IMR-90 (cell line): ENCODE results near the gene GMPR. TPM values are rescaled to one million over a fixed set of nuclear protein-coding genes. Genes with fewer than 3 reads are reported as not detected.

Experiments used
- ATAC-seq: fragments of 200-7000 bp; cut with Tn5 transposase; 2 replicates; pipeline ENCODE4 v1.9.1; 2020; ENCODE audit warnings: low read depth, mild to moderate bottlenecking, moderate library complexity
- BruUV-seq: library from RNA; stranded (reverse); fragments of 400-500 nt; replicated peaks from 2 replicates; lab custom pipeline; 2021; lab: Mats Ljungman, UMichigan
- CTCF ChIA-PET: fragments of 300-600 bp; formaldehyde crosslinking; extraction: SDS; loops from one replicate; lab custom pipeline; 2021; ENCODE audit warnings: antibody characterized with exemption; lab: Yijun Ruan, JAX
- POLR2A ChIA-PET: fragments of 300-600 bp; sonication (Branson Sonifier 250); formaldehyde crosslinking; loops from one replicate; lab custom pipeline; 2022; ENCODE audit warnings: antibody characterized with exemption; ENCODE audit not compliant: unreplicated experiment; lab: Charles Lee
- DNase-seq: peaks from one replicate; pipeline ENCODE4 v3.0.0; 2013
- H2AFZ ChIP-seq: replicated peaks from 2 replicates; pipeline ENCODE3; 2013; ENCODE audit warnings: low read length, mild to moderate bottlenecking; ENCODE audit not compliant: poor library complexity
- H2AK5ac ChIP-seq: 2 replicates; pipeline ENCODE4 v1.6.1; 2013; ENCODE audit warnings: low read depth, low read length, inconsistent platforms
- H2AK9ac ChIP-seq: replicated peaks from 2 replicates; pipeline ENCODE3; 2013; ENCODE audit warnings: mild to moderate bottlenecking, low read depth, low read length, moderate library complexity; ENCODE audit not compliant: poor library complexity
- H2BK120ac ChIP-seq: 2 replicates; pipeline ENCODE4 v1.6.1; 2013; ENCODE audit warnings: low read depth, low read length, inconsistent platforms
- H2BK15ac ChIP-seq: 3 replicates; pipeline ENCODE4 v1.6.1; 2013; ENCODE audit warnings: low read depth, low read length, inconsistent platforms
- H2BK20ac ChIP-seq: 2 replicates; pipeline ENCODE4 v1.6.1; 2013; ENCODE audit warnings: low read depth, mild to moderate bottlenecking, inconsistent platforms, low read length, moderate library complexity
- H2BK5ac ChIP-seq: 2 replicates; pipeline ENCODE4 v1.6.1; 2013; ENCODE audit warnings: mild to moderate bottlenecking, low read depth, low read length, inconsistent platforms; ENCODE audit not compliant: poor library complexity, severe bottlenecking
- H3K14ac ChIP-seq: replicated peaks from 2 replicates; pipeline ENCODE4 v1.6.1; 2013; ENCODE audit warnings: low read depth, low read length, inconsistent platforms
- H3K18ac ChIP-seq: 2 replicates; pipeline ENCODE4 v1.6.1; 2013; ENCODE audit warnings: low read depth, low read length, control low read depth
- H3K23ac ChIP-seq: 2 replicates; pipeline ENCODE4 v1.6.1; 2013; ENCODE audit warnings: low read depth, low read length, inconsistent platforms
- H3K27ac ChIP-seq: 2 replicates; pipeline ENCODE4 v1.5.1; 2013; ENCODE audit warnings: mild to moderate bottlenecking, control low read depth, low read length; ENCODE audit not compliant: insufficient read depth
- H3K27me3 ChIP-seq: 2 replicates; pipeline ENCODE4 v1.6.1; 2013; ENCODE audit warnings: low read length; ENCODE audit not compliant: control insufficient read depth, insufficient read depth
- H3K36me3 ChIP-seq: 2 replicates; pipeline ENCODE4 v1.6.1; 2013; ENCODE audit warnings: low read length, mixed read lengths; ENCODE audit not compliant: control insufficient read depth, insufficient read depth
- H3K4ac ChIP-seq: 2 replicates; pipeline ENCODE4 v1.6.1; 2013; ENCODE audit warnings: low read depth, low read length, inconsistent platforms
- H3K4me1 ChIP-seq: 2 replicates; pipeline ENCODE4 v1.6.1; 2013; ENCODE audit warnings: low read length, mixed read lengths; ENCODE audit not compliant: control insufficient read depth, insufficient read depth
- H3K4me2 ChIP-seq: 2 replicates; pipeline ENCODE4 v1.6.1; 2013; ENCODE audit warnings: low read depth, mild to moderate bottlenecking, control low read depth, low read length, moderate library complexity
- H3K4me3 ChIP-seq: 2 replicates; pipeline ENCODE4 v1.5.1; 2013; ENCODE audit warnings: low read depth, mild to moderate bottlenecking, control low read depth, low read length, moderate library complexity; ENCODE audit not compliant: insufficient read depth
- H3K56ac ChIP-seq: 2 replicates; pipeline ENCODE4 v1.6.1; 2013; ENCODE audit warnings: low read length, inconsistent platforms; ENCODE audit not compliant: insufficient read depth; ENCODE audit errors: extremely low read depth
- H3K79me1 ChIP-seq, 2 experiments: 2 replicates each; pipeline ENCODE4 v1.6.1; 2013; ENCODE audit warnings: low read length in 2 of 2, inconsistent platforms in 1 of 2, low read depth in 1 of 2
- H3K9ac ChIP-seq: 2 replicates; pipeline ENCODE4 v1.6.1; 2013; ENCODE audit warnings: low read depth, low read length, control low read depth
- H3K9me1 ChIP-seq: 2 replicates; pipeline ENCODE4 v1.6.1; 2013; ENCODE audit warnings: low read length, inconsistent platforms; ENCODE audit not compliant: insufficient read depth
- H3K9me3 ChIP-seq: 2 replicates; pipeline ENCODE4 v1.6.1; 2013; ENCODE audit warnings: low read length; ENCODE audit not compliant: control insufficient read depth, insufficient read depth
- H4K20me1 ChIP-seq: 2 replicates; pipeline ENCODE4 v1.6.1; 2013; ENCODE audit warnings: low read length, inconsistent platforms; ENCODE audit not compliant: insufficient read depth
- H4K5ac ChIP-seq: 2 replicates; pipeline ENCODE4 v1.6.1; 2013; ENCODE audit warnings: mild to moderate bottlenecking, low read depth, low read length, control low read depth
- H4K8ac ChIP-seq, 2 experiments: 2 replicates each; pipeline ENCODE4 v1.6.1; 2013; ENCODE audit warnings: low read depth in 2 of 2, low read length in 2 of 2, control low read depth in 1 of 2, inconsistent platforms in 1 of 2
- H4K91ac ChIP-seq: 2 replicates; pipeline ENCODE4 v1.6.1; 2013; ENCODE audit warnings: low read depth, low read length, inconsistent platforms; ENCODE audit not compliant: insufficient read depth
- CEBPB ChIP-seq: IDR thresholded peaks from 2 replicates; pipeline ENCODE4 v1.6.1; 2012; ENCODE audit warnings: low read depth, low read length, improper control_type of control experiment
- CHD1 ChIP-seq: IDR thresholded peaks from 2 replicates; pipeline ENCODE4 v1.6.1; 2012; ENCODE audit warnings: low read depth, low read length, improper control_type of control experiment
- FOS ChIP-seq: fragments of 150-350 bp; IDR thresholded peaks from 2 replicates; pipeline ENCODE4 v1.6.1; 2016; ENCODE audit warnings: low read depth, low read length
- MAFK ChIP-seq: IDR thresholded peaks from 2 replicates; pipeline ENCODE4 v1.6.1; 2012; ENCODE audit warnings: low read depth, low read length, improper control_type of control experiment
- MAZ ChIP-seq: IDR thresholded peaks from 2 replicates; pipeline ENCODE4 v1.6.1; 2012; ENCODE audit warnings: low read depth, mild to moderate bottlenecking, low read length, improper control_type of control experiment, moderate library complexity, borderline replicate concordance
- MXI1 ChIP-seq: IDR thresholded peaks from 2 replicates; pipeline ENCODE4 v1.6.1; 2012; ENCODE audit warnings: low read depth, mild to moderate bottlenecking, low read length, moderate library complexity, borderline replicate concordance
- NFE2L2 ChIP-seq: fragments of 150-350 bp; IDR thresholded peaks from 2 replicates; pipeline ENCODE4 v1.6.1; 2016; ENCODE audit warnings: low read depth, mild to moderate bottlenecking, low read length
- POLR2A ChIP-seq: IDR thresholded peaks from 2 replicates; pipeline ENCODE4 v1.6.1; 2012; ENCODE audit warnings: mild to moderate bottlenecking, low read depth, low read length
- RAD21 ChIP-seq: IDR thresholded peaks from 2 replicates; pipeline ENCODE4 v1.6.1; 2012; ENCODE audit warnings: low read length, improper control_type of control experiment
- RCOR1 ChIP-seq: IDR thresholded peaks from 2 replicates; pipeline ENCODE4 v1.6.1; 2012; ENCODE audit warnings: mild to moderate bottlenecking, low read length, improper control_type of control experiment; ENCODE audit not compliant: insufficient replicate concordance
- SMC3 ChIP-seq: fragments of 150-350 bp; IDR thresholded peaks from 2 replicates; pipeline ENCODE4 v1.6.1; 2016; ENCODE audit warnings: low read depth, mild to moderate bottlenecking, antibody characterized with exemption, low read length, moderate library complexity
- WGBS, 2 experiments: methylation state at CpG; one replicate each; pipeline versions ENCODE4 v1.1.5 to v1.1.7; 2013; ENCODE audit warnings: missing lambda C conversion rate in 2 of 2; ENCODE audit not compliant: insufficient read length in 1 of 2; ENCODE audit errors: extremely low coverage in 2 of 2; 5-methylcytosine and 5-hydroxymethylcytosine counted together
- dilution Hi-C: fragments of 300-500 bp; cut with HindIII; formaldehyde crosslinking; loops from one replicate; pipeline ENCODE4 v1.14.3; 2018; ENCODE audit warnings: low sequenced_read_pairs; ENCODE audit not compliant: unreplicated experiment
- in situ Hi-C: fragments of 300-500 bp; cut with MboI; formaldehyde crosslinking; loops from 3 replicates; pipeline ENCODE4 v1.14.3; 2019; ENCODE audit warnings: low sequenced_read_pairs, inconsistent platforms, mixed read lengths
- intact Hi-C: fragments of 100-400 bp; cut with micrococcal nuclease; formaldehyde crosslinking; loops from 2 replicates; pipeline ENCODE4 v1.10.0; 2022
- polyA plus RNA-seq, 3 experiments: library from polyadenylated mRNA; depleted of rRNA; stranded (reverse); fragments of >200 nt; gene quantifications; 2 replicates each; pipeline ENCODE4 v1.2.3, GENCODE V29; 2012; ENCODE audit warnings: low replicate concordance in 1 of 3
- total RNA-seq: library from RNA; depleted of rRNA; stranded (reverse); fragments of >200 nt; gene quantifications from 2 replicates; pipeline ENCODE4 v1.2.3, GENCODE V29; 2012
- TF ChIP-seq, protein P1 (sequence below): conservative IDR thresholded peaks from 2 replicates; pipeline ENCODE4 v1.5.1; 2012; ENCODE audit warnings: mild to moderate bottlenecking, low read depth, low read length, improper control_type of control experiment
- TF ChIP-seq, protein P2 (sequence below): fragments of 150-350 bp; IDR thresholded peaks from 2 replicates; pipeline ENCODE4 v1.6.1; 2016; ENCODE audit warnings: low read depth, mild to moderate bottlenecking, low read length, moderate library complexity, borderline replicate concordance
- TF ChIP-seq, protein P3 (sequence below): fragments of 150-350 bp; IDR thresholded peaks from 2 replicates; pipeline ENCODE4 v1.6.1; 2017; ENCODE audit warnings: mild to moderate bottlenecking, antibody characterized with exemption, low read length, low read depth

Gene GMPR
- total and polyA plus RNA-seq, 2 of the 4 experiments (the other 2 are of a cell fraction): 6.3 to 8.6 TPM

DNA sequence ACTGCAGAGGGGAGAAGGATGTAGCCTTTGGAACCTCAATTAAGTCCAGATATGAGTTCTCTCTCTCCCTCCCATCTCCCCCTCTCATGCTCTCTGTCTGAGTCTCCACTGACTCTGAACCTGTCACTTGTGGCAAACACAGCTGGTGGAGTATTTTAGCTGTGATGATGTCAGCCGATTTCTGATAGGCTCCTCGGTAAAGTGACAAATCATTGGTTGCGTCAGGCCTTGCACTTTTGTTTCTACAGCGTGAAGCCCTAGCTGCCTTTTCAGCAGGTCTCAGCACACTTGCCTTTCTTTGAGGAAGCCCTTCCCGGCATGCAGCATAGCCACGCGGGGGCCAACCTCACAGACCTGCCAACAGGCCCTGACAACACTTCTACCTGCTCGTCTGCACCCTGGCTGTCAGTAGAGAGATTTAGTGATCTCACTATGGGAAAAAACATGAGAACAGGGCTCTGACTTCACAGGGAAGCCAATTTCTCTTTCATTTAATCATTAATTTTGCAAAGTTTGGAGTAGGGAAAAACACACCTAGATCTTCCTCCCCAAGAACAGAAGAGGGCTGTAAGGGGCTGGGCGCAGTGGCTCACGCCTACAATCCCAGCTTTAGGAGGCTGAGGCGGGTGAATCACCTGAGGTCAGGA is 84.4 kb downstream of the GMPR start:
- no peak overlapping the region for H3K9ac ChIP-seq
- no CpG with 5 or more reads among the region's 11 CpGs for WGBS, 2 experiments
- H2AK5ac ChIP-seq: no peak overlapping the region
- dilution Hi-C loops: no loop called here
- H3K27ac ChIP-seq: peak overlapping the region; percentile 32; the same call in 1 of the 2 replicates
- CTCF ChIA-PET: interaction anchor here (0.6 to 1.7 kb wide), 4 partner anchors 9 to 692 kb away, joined by 3 to 5 read pairs (median 4); no protein-coding TSS in a partner anchor
- H2BK5ac ChIP-seq: no peak overlapping the region
- no peak overlapping the region for H3K56ac ChIP-seq
- H4K5ac ChIP-seq: no peak overlapping the region
- peaks cover 21% of the 10 kb centered on the region for H3K9me1 ChIP-seq
- H3K36me3 ChIP-seq: peaks cover 15% of the 10 kb centered on the region
- peak overlapping the region; percentile 65 for H2AFZ ChIP-seq
- in situ Hi-C loops: no loop called here
- no TSS peak for BruUV-seq
- no peak overlapping the region for H4K8ac ChIP-seq
- H3K23ac ChIP-seq: no peak overlapping the region
- no peak overlapping the region for H2BK20ac ChIP-seq
- no peak overlapping the region for H2AK9ac ChIP-seq
- H3K4me2 ChIP-seq: peak overlapping the region; percentile 58; the same call in 1 of the 2 replicates
- peaks cover 22% of the 10 kb centered on the region for H3K4me1 ChIP-seq
- H3K79me1 ChIP-seq: peaks cover 4 to 29% of the 10 kb centered on the region in 2 experiments; a peak in 2 of 4 replicates
- POLR2A ChIA-PET: no interaction called here
- peak overlapping the region; percentile 8; the same call in 1 of the 2 replicates for H2BK120ac ChIP-seq
- H3K9me3 ChIP-seq: no peaks in the 10 kb centered on the region
- no peak overlapping the region for H3K18ac ChIP-seq
- H3K4ac ChIP-seq: peak overlapping the region; percentile 18; the same call in 1 of the 2 replicates
- intact Hi-C loops: loop anchor here (5.0 kb wide), 1 partner anchor 1940 kb away; the partner anchor contains the start of gene DEK
- DNase-seq (peak; percentile 99), ATAC-seq (peak; percentile 78)
- peaks cover 31% of the 10 kb centered on the region for H4K20me1 ChIP-seq
- no peak overlapping the region; the same call in 2 of the 3 replicates for H2BK15ac ChIP-seq
- H3K27me3 ChIP-seq: no peaks in the 10 kb centered on the region
- H3K14ac ChIP-seq: no peak overlapping the region
- H4K91ac ChIP-seq: peak overlapping the region; percentile 30; the same call in 1 of the 2 replicates
- H3K4me3 ChIP-seq: no peak overlapping the region
- TF ChIP-seq CHD1: no peak
- TF ChIP-seq, protein P1, sequence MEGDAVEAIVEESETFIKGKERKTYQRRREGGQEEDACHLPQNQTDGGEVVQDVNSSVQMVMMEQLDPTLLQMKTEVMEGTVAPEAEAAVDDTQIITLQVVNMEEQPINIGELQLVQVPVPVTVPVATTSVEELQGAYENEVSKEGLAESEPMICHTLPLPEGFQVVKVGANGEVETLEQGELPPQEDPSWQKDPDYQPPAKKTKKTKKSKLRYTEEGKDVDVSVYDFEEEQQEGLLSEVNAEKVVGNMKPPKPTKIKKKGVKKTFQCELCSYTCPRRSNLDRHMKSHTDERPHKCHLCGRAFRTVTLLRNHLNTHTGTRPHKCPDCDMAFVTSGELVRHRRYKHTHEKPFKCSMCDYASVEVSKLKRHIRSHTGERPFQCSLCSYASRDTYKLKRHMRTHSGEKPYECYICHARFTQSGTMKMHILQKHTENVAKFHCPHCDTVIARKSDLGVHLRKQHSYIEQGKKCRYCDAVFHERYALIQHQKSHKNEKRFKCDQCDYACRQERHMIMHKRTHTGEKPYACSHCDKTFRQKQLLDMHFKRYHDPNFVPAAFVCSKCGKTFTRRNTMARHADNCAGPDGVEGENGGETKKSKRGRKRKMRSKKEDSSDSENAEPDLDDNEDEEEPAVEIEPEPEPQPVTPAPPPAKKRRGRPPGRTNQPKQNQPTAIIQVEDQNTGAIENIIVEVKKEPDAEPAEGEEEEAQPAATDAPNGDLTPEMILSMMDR: no peak
- no peak for TF ChIP-seq RCOR1
- peak; percentile 63; the same call in 1 of the 2 replicates for TF ChIP-seq POLR2A
- TF ChIP-seq MAZ: peak; percentile 52
- TF ChIP-seq, protein P2, sequence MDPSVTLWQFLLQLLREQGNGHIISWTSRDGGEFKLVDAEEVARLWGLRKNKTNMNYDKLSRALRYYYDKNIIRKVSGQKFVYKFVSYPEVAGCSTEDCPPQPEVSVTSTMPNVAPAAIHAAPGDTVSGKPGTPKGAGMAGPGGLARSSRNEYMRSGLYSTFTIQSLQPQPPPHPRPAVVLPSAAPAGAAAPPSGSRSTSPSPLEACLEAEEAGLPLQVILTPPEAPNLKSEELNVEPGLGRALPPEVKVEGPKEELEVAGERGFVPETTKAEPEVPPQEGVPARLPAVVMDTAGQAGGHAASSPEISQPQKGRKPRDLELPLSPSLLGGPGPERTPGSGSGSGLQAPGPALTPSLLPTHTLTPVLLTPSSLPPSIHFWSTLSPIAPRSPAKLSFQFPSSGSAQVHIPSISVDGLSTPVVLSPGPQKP: no peak
- TF ChIP-seq SMC3: no peak
- peak; percentile 98 for TF ChIP-seq CEBPB
- TF ChIP-seq NFE2L2: peak; percentile 50; the same call in 1 of the 2 replicates
- peak; percentile 68 for TF ChIP-seq MAFK
- TF ChIP-seq RAD21: no peak
- peak; percentile 60 for TF ChIP-seq MXI1
- peak; percentile 57; the same call in 1 of the 2 replicates for TF ChIP-seq FOS
- TF ChIP-seq, protein P3, sequence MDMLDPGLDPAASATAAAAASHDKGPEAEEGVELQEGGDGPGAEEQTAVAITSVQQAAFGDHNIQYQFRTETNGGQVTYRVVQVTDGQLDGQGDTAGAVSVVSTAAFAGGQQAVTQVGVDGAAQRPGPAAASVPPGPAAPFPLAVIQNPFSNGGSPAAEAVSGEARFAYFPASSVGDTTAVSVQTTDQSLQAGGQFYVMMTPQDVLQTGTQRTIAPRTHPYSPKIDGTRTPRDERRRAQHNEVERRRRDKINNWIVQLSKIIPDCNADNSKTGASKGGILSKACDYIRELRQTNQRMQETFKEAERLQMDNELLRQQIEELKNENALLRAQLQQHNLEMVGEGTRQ: no peak
